ENCODE data around the gene SIL1.

- TF ChIP-seq BHLHE40 (IDR thresholded peaks at IDR 0.05; ENCODE audit: borderline replicate concordance) = no peak
- TF ChIP-seq FOXM1 (IDR thresholded peaks at IDR 0.05; ENCODE audit: borderline replicate concordance) = no peak
- TF ChIP-seq ELF4 (IDR thresholded peaks at IDR 0.05) = no peak
- no peak for TF ChIP-seq L3MBTL2 (conservative IDR thresholded peaks at IDR 0.05)
Observed at GRCh38 chr5:138983984-138984383, 214.2 kb downstream of the SIL1 start.

All from HEK293T (cell line).